Measurements from ENCODE around the gene C1orf167.

GRCh38 chr1:11802616-11802972 lies 40.6 kb downstream of the C1orf167 start:
- TF ChIP-seq CTCF (IDR thresholded peaks at IDR 0.05): no peak
- no peak for TF ChIP-seq POLR2A (IDR thresholded peaks at IDR 0.05)

Data from uterus (tissue), 2 donors.